ENCODE measurements around the gene GFOD1. TPM values are rescaled to one million over a fixed set of nuclear protein-coding genes. Genes with fewer than 3 reads are reported as not detected.

Gene GFOD1
- total RNA-seq: 2.0 to 3.1 TPM (median 2.1 TPM) in 3 replicates
- long read RNA-seq, full-length matches to known transcripts: 3 of 5 reads
- long read RNA-seq, partial matches to known transcripts: 0 of 5 reads
- long read RNA-seq, other reads (novel, unspliced or antisense): 2 of 5 reads

GRCh38 chr6:13487122-13488014 is at the start of gene GFOD1:
GFOD1 (minus strand) TSS chr6:13487600; CDS start chr6:13486890, 710 bp downstream.
- peak within 1 kb of the TSS; percentile 97 for H3K4me3 Mint-ChIP-seq (ENCODE audit: unreplicated experiment)
- no peaks in the 10 kb centered on the region for H3K9me3 Mint-ChIP-seq (ENCODE audit: low read depth)
- peak within 1 kb of the TSS; percentile 91 for H3K27ac Mint-ChIP-seq (ENCODE audit: unreplicated experiment)
- no peaks in the 10 kb centered on the region for H3K27me3 Mint-ChIP-seq (ENCODE audit: low read depth)
- TF ChIP-seq CTCF (IDR thresholded peaks at IDR 0.05): peak; percentile 69
- DNase-seq (ENCODE audit: low spot score): no peak
- peaks cover 10% of the 10 kb centered on the region for H3K4me1 Mint-ChIP-seq (ENCODE audit: low read depth)
- H3K36me3 Mint-ChIP-seq (ENCODE audit: low read depth): no peaks in the 10 kb centered on the region

- no peak overlapping the region for H3K4me3 Mint-ChIP-seq (ENCODE audit: unreplicated experiment)
- no peak for TF ChIP-seq CTCF (IDR thresholded peaks at IDR 0.05)
- H3K9me3 Mint-ChIP-seq (ENCODE audit: low read depth): no peaks in the 10 kb centered on the region
- peaks cover 3% of the 10 kb centered on the region for H3K27me3 Mint-ChIP-seq (ENCODE audit: low read depth)
- no peaks in the 10 kb centered on the region for H3K36me3 Mint-ChIP-seq (ENCODE audit: low read depth)
- no peak overlapping the region for H3K27ac Mint-ChIP-seq (ENCODE audit: unreplicated experiment)
- DNase-seq (ENCODE audit: low spot score): no peak
- H3K4me1 Mint-ChIP-seq (ENCODE audit: low read depth): no peaks in the 10 kb centered on the region
These were observed 49.6 kb upstream of the GFOD1 start for GRCh38 chr6:13536796-13537526.

- Mint-ChIP-seq H3K27ac (ENCODE audit: unreplicated experiment) (no peak overlapping the region), H3K36me3 (ENCODE audit: low read depth) (no peaks in the 10 kb centered on the region), H3K4me1 (ENCODE audit: low read depth) (no peaks in the 10 kb centered on the region), H3K27me3 (ENCODE audit: low read depth) (peaks cover 3% of the 10 kb centered on the region), H3K9me3 (ENCODE audit: low read depth) (no peaks in the 10 kb centered on the region), H3K4me3 (ENCODE audit: unreplicated experiment) (no peak overlapping the region)
- TF ChIP-seq CTCF (IDR thresholded peaks at IDR 0.05): no peak
- DNase-seq (ENCODE audit: low spot score): no peak
These were observed 47.9 kb upstream of the GFOD1 start for GRCh38 chr6:13535306-13535705.

- H3K36me3 Mint-ChIP-seq (ENCODE audit: low read depth): no peaks in the 10 kb centered on the region
- H3K27me3 Mint-ChIP-seq (ENCODE audit: low read depth): peaks cover 3% of the 10 kb centered on the region
- DNase-seq (ENCODE audit: low spot score): no peak
- H3K27ac Mint-ChIP-seq (ENCODE audit: unreplicated experiment): no peak overlapping the region
- no peaks in the 10 kb centered on the region for H3K9me3 Mint-ChIP-seq (ENCODE audit: low read depth)
- no peak overlapping the region for H3K4me3 Mint-ChIP-seq (ENCODE audit: unreplicated experiment)
- TF ChIP-seq CTCF (IDR thresholded peaks at IDR 0.05): no peak
- no peaks in the 10 kb centered on the region for H3K4me1 Mint-ChIP-seq (ENCODE audit: low read depth)
These were observed 47.1 kb upstream of the GFOD1 start for GRCh38 chr6:13534536-13534935.

GRCh38 chr6:13531956-13532355 is 44.6 kb upstream of the GFOD1 start:
- H3K4me3 Mint-ChIP-seq (ENCODE audit: unreplicated experiment): no peak overlapping the region
- H3K36me3 Mint-ChIP-seq (ENCODE audit: low read depth): no peaks in the 10 kb centered on the region
- no peak for TF ChIP-seq CTCF (IDR thresholded peaks at IDR 0.05)
- no peaks in the 10 kb centered on the region for H3K4me1 Mint-ChIP-seq (ENCODE audit: low read depth)
- DNase-seq (ENCODE audit: low spot score): no peak
- H3K27ac Mint-ChIP-seq (ENCODE audit: unreplicated experiment): no peak overlapping the region
- no peaks in the 10 kb centered on the region for H3K27me3 Mint-ChIP-seq (ENCODE audit: low read depth)
- H3K9me3 Mint-ChIP-seq (ENCODE audit: low read depth): no peaks in the 10 kb centered on the region

Measured in chondrocyte (in vitro differentiated cells).